Ovary (tissue), 3 donors: ENCODE data around the gene BICDL2.

Source experiments
- CTCF ChIP-seq, 3 donors: fragments of 450-650 bp in 2 of 3; fragments of 200-600 bp in 1 of 3; IDR thresholded peaks; one replicate each; pipeline versions ENCODE4 v1.5.1 to v1.8.0; 2016 to 2022; ENCODE audit warnings: antibody characterized with exemption in 3 of 3, mild to moderate bottlenecking in 1 of 3
- EP300 ChIP-seq: sonication (generic); formaldehyde crosslinking; IDR thresholded peaks from one replicate; pipeline ENCODE4 v1.6.1; 2017; ENCODE audit warnings: antibody characterized with exemption
- POLR2A ChIP-seq: fragments of 450-650 bp; IDR thresholded peaks from one replicate; pipeline ENCODE4 v1.6.1; 2017; ENCODE audit warnings: antibody characterized with exemption, mild to moderate bottlenecking, moderate library complexity
- donor health status: DM: no; HTN: no; CAD: no.

DNA sequence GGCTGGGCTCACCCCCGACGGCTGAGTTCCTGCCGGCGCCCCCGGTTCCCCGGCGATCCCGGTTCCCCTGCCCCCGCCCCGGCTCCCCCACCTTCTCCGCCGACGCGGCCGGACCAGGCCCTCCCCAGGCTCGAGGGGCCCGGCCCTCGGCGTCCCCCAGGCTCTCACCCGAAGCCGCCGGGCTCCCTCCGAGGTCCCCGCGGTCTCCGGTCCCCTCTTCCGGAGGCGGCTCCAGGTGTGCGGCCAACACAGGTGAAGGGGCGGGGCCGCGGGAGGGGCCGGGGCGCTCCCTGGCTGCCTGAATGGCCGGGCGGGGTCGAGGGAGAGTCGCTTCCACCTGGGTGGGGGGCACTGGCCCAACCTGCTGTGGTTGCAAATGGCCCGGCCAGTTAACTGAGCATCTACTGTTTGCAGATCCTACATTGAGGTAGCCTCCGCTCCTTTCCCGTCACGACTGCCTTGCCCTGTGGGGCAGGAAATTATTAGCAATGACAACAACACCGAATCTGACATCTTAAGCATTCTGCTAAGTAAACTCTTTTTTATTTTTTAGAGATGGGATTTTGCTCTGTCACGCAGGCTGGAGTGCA lies at the start of gene BICDL2:
- no peak for TF ChIP-seq POLR2A
- no peak for TF ChIP-seq CTCF (IDR thresholded peaks at IDR 0.05)
- no peak for TF ChIP-seq EP300
